Ovary (tissue), 9 donors: ENCODE results near the gene NKX6-1. TPM values are rescaled to one million over a fixed set of nuclear protein-coding genes. Genes with fewer than 3 reads are reported as not detected.

ENCODE experiments used
- DNase-seq, 5 donors: peaks; one replicate each; pipeline ENCODE4 v3.0.0-alpha.2; 2019 to 2020
- H3K27ac ChIP-seq, 2 donors: fragments of 200-600 bp; one replicate each; pipeline versions ENCODE4 v1.5.1 to v1.8.0; 2019 to 2022
- H3K27me3 ChIP-seq: fragments of 200-600 bp; one replicate; pipeline ENCODE4 v1.8.0; 2022
- H3K36me3 ChIP-seq: fragments of 200-600 bp; sonication (generic); one replicate; pipeline ENCODE4 v1.5.1; 2019
- H3K4me1 ChIP-seq: one replicate; pipeline ENCODE4 v1.8.1; 2013; ENCODE audit warnings: mild to moderate bottlenecking, moderate library complexity; ENCODE audit not compliant: insufficient read depth
- H3K4me3 ChIP-seq: fragments of 200-600 bp; sonication (generic); one replicate; pipeline ENCODE4 v1.5.1; 2017
- H3K9me3 ChIP-seq, 2 donors: fragments of 200-600 bp in 1 of 2; sonication (generic) in 1 of 2; one replicate each; pipeline versions ENCODE4 v1.5.1 to v1.8.1; 2013 to 2019; ENCODE audit warnings: mild to moderate bottlenecking in 1 of 2, moderate library complexity in 1 of 2
- EP300 ChIP-seq: sonication (generic); formaldehyde crosslinking; IDR thresholded peaks from one replicate; pipeline ENCODE4 v1.6.1; 2017; ENCODE audit warnings: antibody characterized with exemption
- POLR2A ChIP-seq: fragments of 450-650 bp; IDR thresholded peaks from one replicate; pipeline ENCODE4 v1.6.1; 2017; ENCODE audit warnings: antibody characterized with exemption, mild to moderate bottlenecking, moderate library complexity
- WGBS, 3 donors: extraction: QIAGEN DNeasy Blood & Tissue Kit in 1 of 3; methylation state at CpG; one replicate each; pipeline versions ENCODE4 v1.1.5 to v1.1.7; 2013 to 2017; 5-methylcytosine and 5-hydroxymethylcytosine counted together
- intact Hi-C, 4 donors: fragments of 100-400 bp; cut with DNase I; formaldehyde crosslinking; loops; one replicate each; pipeline versions ENCODE4 v1.11.0 to v1.15.1; 2022 to 2023
- polyA plus RNA-seq, 2 donors: library from polyadenylated mRNA; stranded (reverse); fragments of 200-250 nt in 1 of 2; fragments of 350-450 nt in 1 of 2; fragmentation: Illumina TruSeq in 1 of 2; extraction: RNeasy Lipid Tissue Mini Kit (QIAGEN cat#74804) in 1 of 2; gene quantifications; one replicate each; pipeline ENCODE4 v1.2.3, GENCODE V29; 2013 to 2014
- total RNA-seq, 7 donors: library from RNA; depleted of rRNA in 2 of 7; stranded (reverse); fragments of >200 nt in 2 of 7; fragmentation: NEBNext Ultra II Directional in 3 of 7; extraction: Animal tissue kit (Norgen Biotek cat#: 25700) in 3 of 7; gene quantifications; one replicate each; pipeline versions ENCODE4 v1.1.0 to v1.2.4, GENCODE V29; 2016 to 2023
- TF ChIP-seq, protein P1 (sequence below), 3 donors: fragments of 450-650 bp in 2 of 3; fragments of 200-600 bp in 1 of 3; IDR thresholded peaks; one replicate each; pipeline versions ENCODE4 v1.5.1 to v1.8.0; 2016 to 2022; ENCODE audit warnings: antibody characterized with exemption in 3 of 3, mild to moderate bottlenecking in 1 of 3
- donor health status: DM: no; HTN: no; CAD: no; lungs with moderate emphysema.
- donor health status: DM: no; HTN: no; CAD: no.
- donor health status: Bipolar disorder and iron deficiency.
- donor health status: DM: yes; HTN: yes; CAD: no.
- donor health status: DM: no; HTN: no; CAD: no.
- donor health status: DM: yes; HTN: yes; CAD: no.

NKX6-1 gene
- total and polyA plus RNA-seq, 9 donors = 0.04 to 0.40 (median 0.14) TPM; not detected in 3

DNA sequence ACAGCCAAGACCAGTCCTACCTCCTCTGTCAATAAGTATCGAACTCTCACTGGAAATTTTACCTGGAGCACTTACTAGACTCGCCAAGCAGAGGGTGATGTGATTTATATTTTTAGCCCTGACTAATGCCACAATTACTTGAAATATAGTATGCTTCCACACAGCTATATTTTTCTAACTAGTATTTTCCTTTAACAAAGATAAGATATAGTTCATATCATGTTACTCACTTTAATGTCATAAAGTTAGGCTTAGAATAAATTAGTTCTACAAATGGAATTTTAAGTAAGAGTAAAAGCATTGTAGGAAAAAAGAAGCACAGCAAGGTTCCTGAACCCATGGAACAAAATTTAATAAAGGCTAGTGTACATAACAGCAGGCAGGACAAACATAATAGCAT is 16.0 kb upstream of the NKX6-1 start:
- WGBS, 3 donors = 25 to 33% (median 32%) methylated on average over 2 of the region's 2 CpGs
- Histone ChIP-seq H3K4me1 (no peaks in the 10 kb centered on the region), H3K9me3 (no peaks in the 10 kb centered on the region), H3K27ac (no peak overlapping the region), H3K36me3 (no peaks in the 10 kb centered on the region), H3K4me3 (no peak overlapping the region), H3K27me3 (no peaks in the 10 kb centered on the region)
- intact Hi-C loops = no loop called here
- no peak for DNase-seq
- TF ChIP-seq, protein P1, sequence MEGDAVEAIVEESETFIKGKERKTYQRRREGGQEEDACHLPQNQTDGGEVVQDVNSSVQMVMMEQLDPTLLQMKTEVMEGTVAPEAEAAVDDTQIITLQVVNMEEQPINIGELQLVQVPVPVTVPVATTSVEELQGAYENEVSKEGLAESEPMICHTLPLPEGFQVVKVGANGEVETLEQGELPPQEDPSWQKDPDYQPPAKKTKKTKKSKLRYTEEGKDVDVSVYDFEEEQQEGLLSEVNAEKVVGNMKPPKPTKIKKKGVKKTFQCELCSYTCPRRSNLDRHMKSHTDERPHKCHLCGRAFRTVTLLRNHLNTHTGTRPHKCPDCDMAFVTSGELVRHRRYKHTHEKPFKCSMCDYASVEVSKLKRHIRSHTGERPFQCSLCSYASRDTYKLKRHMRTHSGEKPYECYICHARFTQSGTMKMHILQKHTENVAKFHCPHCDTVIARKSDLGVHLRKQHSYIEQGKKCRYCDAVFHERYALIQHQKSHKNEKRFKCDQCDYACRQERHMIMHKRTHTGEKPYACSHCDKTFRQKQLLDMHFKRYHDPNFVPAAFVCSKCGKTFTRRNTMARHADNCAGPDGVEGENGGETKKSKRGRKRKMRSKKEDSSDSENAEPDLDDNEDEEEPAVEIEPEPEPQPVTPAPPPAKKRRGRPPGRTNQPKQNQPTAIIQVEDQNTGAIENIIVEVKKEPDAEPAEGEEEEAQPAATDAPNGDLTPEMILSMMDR (IDR thresholded peaks at IDR 0.05) = no peak
- no peak for TF ChIP-seq POLR2A

DNA sequence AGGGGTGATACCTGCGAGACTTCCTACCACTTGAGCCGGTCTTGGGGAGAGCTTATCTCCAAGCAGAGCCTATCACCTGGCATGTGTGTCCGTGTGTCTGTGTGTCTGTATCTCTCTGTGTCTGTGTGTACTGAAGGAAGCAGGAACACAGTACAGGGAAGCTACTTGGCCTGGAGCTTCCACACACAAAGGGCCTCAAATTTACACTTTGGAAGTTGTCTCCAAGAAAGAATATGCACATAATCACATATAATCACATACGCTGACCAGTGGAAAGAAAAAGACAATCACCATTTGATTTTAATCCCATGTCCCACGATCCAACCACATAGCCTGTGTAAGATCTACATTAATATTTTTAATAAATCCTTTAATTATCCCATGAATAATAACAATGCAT is 13.2 kb upstream of the NKX6-1 start:
- no peak for DNase-seq
- H3K27me3 ChIP-seq = no peaks in the 10 kb centered on the region
- H3K4me3 ChIP-seq = no peak overlapping the region
- WGBS, 3 donors = 79 to 89% (median 82%) methylated on average over 5 of the region's 5 CpGs
- no peaks in the 10 kb centered on the region for H3K9me3 ChIP-seq
- H3K36me3 ChIP-seq = no peaks in the 10 kb centered on the region
- no peak overlapping the region for H3K27ac ChIP-seq
- TF ChIP-seq EP300 (no peak), POLR2A (no peak)
- TF ChIP-seq, protein P1 (IDR thresholded peaks at IDR 0.05) = no peak
- no peaks in the 10 kb centered on the region for H3K4me1 ChIP-seq
- intact Hi-C loops = no loop called here

DNA sequence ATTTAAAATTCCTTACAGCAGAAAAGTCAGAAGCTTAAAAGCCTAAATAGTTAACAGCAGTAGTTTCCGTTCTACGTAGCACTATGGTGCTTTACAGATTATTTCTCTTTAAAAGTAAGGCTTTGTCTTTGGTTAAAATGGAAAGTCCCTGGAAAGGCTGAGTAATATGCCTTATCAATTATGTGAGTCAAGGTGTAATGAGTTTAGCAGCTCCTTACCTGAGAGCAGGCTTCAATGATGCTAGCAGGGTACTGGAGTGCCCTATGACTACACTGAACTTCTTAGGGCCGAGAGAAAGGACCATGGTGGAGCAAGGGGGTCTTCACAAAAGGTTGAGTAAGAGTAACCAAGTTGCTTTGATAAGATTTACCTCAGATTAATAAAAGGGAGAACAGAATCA is 12.6 kb upstream of the NKX6-1 start:
- Histone ChIP-seq H3K27me3 (no peaks in the 10 kb centered on the region), H3K9me3 (no peaks in the 10 kb centered on the region), H3K4me1 (no peaks in the 10 kb centered on the region), H3K4me3 (no peak overlapping the region), H3K36me3 (no peaks in the 10 kb centered on the region), H3K27ac (no peak overlapping the region)
- no peak for TF ChIP-seq POLR2A
- DNase-seq = no peak
- 67 to 75% (median 71%) methylated on average over 3 of the region's 3 CpGs for WGBS, 3 donors
- intact Hi-C loops = no loop called here

DNA sequence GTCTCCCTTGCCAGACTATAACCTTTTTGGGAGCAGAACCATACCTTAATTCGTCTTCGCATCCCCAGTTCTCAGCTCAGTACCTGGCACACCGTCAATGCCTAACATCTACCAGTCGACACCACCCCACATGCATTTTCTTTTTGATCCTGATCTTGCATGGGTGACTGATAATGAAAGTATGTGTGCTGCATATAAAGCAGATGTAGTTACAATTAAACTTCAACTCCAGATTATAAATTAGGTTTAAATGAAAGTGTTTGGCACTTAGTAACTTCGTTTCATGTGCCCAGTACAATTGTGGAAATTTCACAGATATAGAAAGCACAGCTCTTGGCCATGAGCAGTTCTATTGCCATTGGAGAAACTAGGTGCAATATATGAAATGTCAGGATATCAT is 8.8 kb upstream of the NKX6-1 start:
- TF ChIP-seq, protein P1 (IDR thresholded peaks at IDR 0.05) = no peak
- TF ChIP-seq POLR2A (no peak), EP300 (no peak)
- Histone ChIP-seq H3K36me3 (no peaks in the 10 kb centered on the region), H3K4me3 (no peak overlapping the region), H3K27ac (no peak overlapping the region), H3K4me1 (no peaks in the 10 kb centered on the region), H3K27me3 (peaks cover 3% of the 10 kb centered on the region), H3K9me3 (no peaks in the 10 kb centered on the region)
- no peak for DNase-seq
- WGBS, 3 donors = 67 to 70% (median 67%) methylated on average over 5 of the region's 5 CpGs
- intact Hi-C loops = loop anchor here in 1 of 4 donors (10.0 kb wide), 1 partner anchor 863 kb away; no protein-coding TSS in a partner anchor

DNA sequence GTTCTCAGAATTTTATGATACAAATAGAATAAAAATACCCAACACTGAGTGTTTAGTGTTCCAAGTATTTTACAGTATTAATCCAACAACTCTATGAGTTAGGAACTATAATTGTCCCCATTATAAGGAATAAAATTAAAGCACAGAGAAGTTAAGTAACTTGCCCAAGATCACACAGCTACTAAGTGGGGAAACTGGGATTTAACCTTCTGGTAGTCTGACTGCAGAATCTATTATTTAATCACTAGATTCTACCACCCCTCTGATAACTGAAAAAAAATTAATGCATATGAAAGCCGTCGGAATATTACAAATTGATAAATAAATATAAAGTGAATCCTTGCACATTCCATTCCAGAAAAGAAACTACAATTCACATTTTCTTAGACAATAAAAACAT is 5.7 kb upstream of the NKX6-1 start:
- H3K36me3 ChIP-seq = no peaks in the 10 kb centered on the region
- intact Hi-C loops = loop anchor here in 1 of 4 donors (10.0 kb wide), 1 partner anchor 860 kb away; no protein-coding TSS in a partner anchor
- no peaks in the 10 kb centered on the region for H3K9me3 ChIP-seq
- no peak overlapping the region for H3K4me3 ChIP-seq
- H3K4me1 ChIP-seq = no peaks in the 10 kb centered on the region
- H3K27ac ChIP-seq = no peak overlapping the region
- no peak for DNase-seq
- peaks cover 3% of the 10 kb centered on the region for H3K27me3 ChIP-seq
- 76 to 88% (median 82%) methylated on average over 2 of the region's 2 CpGs for WGBS, 3 donors
- TF ChIP-seq EP300 (no peak), POLR2A (no peak)
- TF ChIP-seq, protein P1 (IDR thresholded peaks at IDR 0.05) = no peak
